Esophagus muscularis mucosa (tissue), 4 donors: Measurements from ENCODE around the gene DIO2. TPM values are rescaled to one million over a fixed set of nuclear protein-coding genes. Genes with fewer than 3 reads are reported as not detected.

Experiments used
- DNase-seq: peaks from one replicate; pipeline ENCODE4 v3.0.0-alpha.2; 2017; ENCODE audit errors: extremely low spot score
- H3K27ac ChIP-seq, 4 donors: fragments of 200-600 bp; sonication (generic); replicated peaks in 1 of 4; 1 replicate in 3 of 4; 2 replicates in 1 of 4; pipeline ENCODE4 v1.5.1; 2016 to 2019; ENCODE audit warnings: mild to moderate bottlenecking in 1 of 4
- H3K27me3 ChIP-seq, 4 donors: fragments of 200-600 bp; sonication (generic); one replicate each; pipeline versions ENCODE4 v1.5.1 to v1.6.0; 2016 to 2019
- H3K36me3 ChIP-seq, 4 donors: fragments of 200-600 bp; sonication (generic); one replicate each; pipeline ENCODE4 v1.5.1; 2016 to 2019
- H3K4me1 ChIP-seq, 4 donors: fragments of 200-600 bp; sonication (generic); one replicate each; pipeline ENCODE4 v1.5.1; 2016 to 2019
- H3K4me3 ChIP-seq, 4 donors: fragments of 200-600 bp; sonication (generic); 1 replicate in 2 of 4; 2 replicates in 2 of 4; pipeline ENCODE4 v1.5.1; 2016 to 2019; ENCODE audit warnings: mild to moderate bottlenecking in 4 of 4, moderate library complexity in 1 of 4
- H3K9me3 ChIP-seq, 4 donors: fragments of 200-600 bp; sonication (generic); 1 replicate in 3 of 4; 2 replicates in 1 of 4; pipeline ENCODE4 v1.5.1; 2016 to 2019
- CTCF ChIP-seq, 3 experiments: fragments of 200-600 bp in 2 of 3; fragments of 450-650 bp in 1 of 3; sonication (generic) in 2 of 3; IDR thresholded peaks; one replicate each; pipeline ENCODE4 v1.5.1; 2017 to 2019; ENCODE audit warnings: antibody characterized with exemption in 3 of 3, mild to moderate bottlenecking in 2 of 3, moderate library complexity in 1 of 3
- EP300 ChIP-seq: sonication (generic); formaldehyde crosslinking; IDR thresholded peaks from one replicate; pipeline ENCODE4 v1.6.1; 2017; ENCODE audit warnings: antibody characterized with exemption
- POLR2A ChIP-seq: fragments of 450-650 bp; IDR thresholded peaks from one replicate; pipeline ENCODE4 v1.6.1; 2017; ENCODE audit warnings: antibody characterized with exemption, moderate library complexity, mild to moderate bottlenecking, low read depth
- POLR2AphosphoS5 ChIP-seq, 2 donors: sonication (generic); formaldehyde crosslinking; IDR thresholded peaks; one replicate each; pipeline ENCODE4 v1.6.1; 2017; ENCODE audit warnings: antibody characterized with exemption in 2 of 2
- WGBS: methylation state at CpG from one replicate; pipeline ENCODE4 v1.1.5; 2018; 5-methylcytosine and 5-hydroxymethylcytosine counted together
- intact Hi-C: fragments of 100-400 bp; cut with DNase I; formaldehyde crosslinking; loops from one replicate; pipeline ENCODE4 v1.15.1; 2023
- total RNA-seq, 4 donors: library from RNA; depleted of rRNA; stranded (reverse); fragments of >200 nt; gene quantifications; one replicate each; pipeline versions ENCODE4 v1.1.0 to v1.2.1, GENCODE V29; 2016

DIO2 gene
- total RNA-seq, 4 donors from 2014 or later = 11.6 to 31.5 (median 23.0) TPM

DNA sequence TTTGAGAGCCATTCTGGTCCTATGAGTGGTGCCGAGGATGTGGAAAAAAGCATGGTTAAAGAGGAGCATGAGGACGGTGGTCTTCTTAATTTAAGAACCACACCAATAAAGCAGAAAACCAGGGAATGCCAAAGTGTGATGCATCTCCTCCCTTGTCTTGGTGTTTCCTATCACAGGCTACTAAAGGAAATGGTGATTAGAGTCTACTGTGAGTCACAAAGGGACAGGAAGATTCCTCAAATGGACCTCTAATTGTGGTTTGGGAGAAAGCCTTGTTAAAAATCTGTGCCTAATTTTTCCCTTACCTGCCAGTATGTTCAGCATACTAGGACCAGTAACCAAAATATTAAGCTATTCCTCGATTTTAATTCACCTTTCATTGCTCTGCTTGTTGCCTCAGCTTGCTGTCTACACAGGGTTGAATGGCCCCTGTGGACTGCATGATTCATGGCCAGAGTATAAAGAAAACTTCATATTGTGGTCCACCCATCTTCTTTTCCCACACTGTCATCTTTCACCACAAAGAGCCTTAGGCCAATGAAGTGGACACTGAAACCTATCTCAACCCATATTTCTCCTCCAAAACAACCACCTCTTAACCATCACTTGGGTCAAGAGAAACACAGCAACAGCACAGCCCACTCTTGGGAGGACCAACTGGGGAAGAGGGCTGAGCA is 38.8 kb downstream of the DIO2 start:
- H3K27ac ChIP-seq = no peak overlapping the region
- TF ChIP-seq POLR2AphosphoS5 (IDR thresholded peaks at IDR 0.05) (no peak), EP300 (no peak), CTCF (IDR thresholded peaks at IDR 0.05) (no peak), POLR2A (no peak)
- H3K27me3 ChIP-seq = no peaks in the 10 kb centered on the region
- DNase-seq = no peak
- intact Hi-C loops = no loop called here
- no peaks in the 10 kb centered on the region for H3K9me3 ChIP-seq
- no peak overlapping the region for H3K4me3 ChIP-seq
- peaks cover 0 to 6% (median 0%) of the 10 kb centered on the region in 4 donors for H3K4me1 ChIP-seq
- H3K36me3 ChIP-seq = no peaks in the 10 kb centered on the region
- WGBS = 87% methylated on average over 3 of the region's 3 CpGs

- intact Hi-C loops = no loop called here
- Histone ChIP-seq H3K9me3 (no peaks in the 10 kb centered on the region), H3K27me3 (no peaks in the 10 kb centered on the region), H3K4me1 (peaks cover 0 to 11% (median 0%) of the 10 kb centered on the region in 4 donors), H3K4me3 (no peak overlapping the region), H3K27ac (peak overlapping the region in 2 of 4 donors; percentile 17 to 57), H3K36me3 (no peaks in the 10 kb centered on the region)
- TF ChIP-seq EP300 (no peak), POLR2AphosphoS5 (IDR thresholded peaks at IDR 0.05) (no peak), CTCF (IDR thresholded peaks at IDR 0.05) (no peak), POLR2A (no peak)
- 69% methylated on average over 6 of the region's 6 CpGs for WGBS
- DNase-seq = no peak
These were observed 43.4 kb downstream of the DIO2 start for GRCh38 chr14:80167793-80168448.

GRCh38 chr14:80164991-80165721 is 46.1 kb downstream of the DIO2 start:
- H3K36me3 ChIP-seq = no peaks in the 10 kb centered on the region
- no peaks in the 10 kb centered on the region for H3K27me3 ChIP-seq
- H3K4me3 ChIP-seq = no peak overlapping the region
- DNase-seq = no peak
- 90% methylated on average over 9 of the region's 9 CpGs for WGBS
- H3K4me1 ChIP-seq = peaks cover 0 to 11% (median 0%) of the 10 kb centered on the region in 4 donors
- no peaks in the 10 kb centered on the region for H3K9me3 ChIP-seq
- intact Hi-C loops = no loop called here
- TF ChIP-seq EP300 = no peak
- TF ChIP-seq CTCF (IDR thresholded peaks at IDR 0.05) = no peak
- TF ChIP-seq POLR2AphosphoS5 (IDR thresholded peaks at IDR 0.05) = no peak
- TF ChIP-seq POLR2A = no peak
- no peak overlapping the region for H3K27ac ChIP-seq

DNA sequence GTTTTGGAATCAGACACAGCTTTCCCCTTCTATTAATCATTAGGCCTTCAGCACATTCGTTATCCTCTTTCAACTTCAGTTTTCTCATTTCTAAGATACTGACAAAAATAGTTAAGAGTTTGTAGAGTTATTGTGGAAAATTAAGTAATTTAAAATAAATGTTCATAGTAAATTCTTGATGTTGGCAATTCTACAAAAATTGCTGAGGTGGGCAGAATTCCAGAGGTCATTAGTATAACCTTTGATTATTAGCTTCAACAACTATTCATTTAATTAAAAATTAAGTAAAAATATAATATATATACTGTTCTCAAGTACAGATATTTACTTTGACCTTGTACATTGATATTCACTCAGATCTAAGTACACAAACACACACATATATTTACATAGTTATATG is 58.5 kb downstream of the DIO2 start:
- H3K9me3 ChIP-seq = no peaks in the 10 kb centered on the region
- no peaks in the 10 kb centered on the region for H3K4me1 ChIP-seq
- intact Hi-C loops = no loop called here
- H3K27me3 ChIP-seq = no peaks in the 10 kb centered on the region
- 94% methylated on average over 1 of the region's 1 CpG for WGBS
- H3K27ac ChIP-seq = no peak overlapping the region
- no peak for TF ChIP-seq EP300
- no peak for TF ChIP-seq CTCF (IDR thresholded peaks at IDR 0.05)
- TF ChIP-seq POLR2A = no peak
- no peak for TF ChIP-seq POLR2AphosphoS5 (IDR thresholded peaks at IDR 0.05)
- H3K36me3 ChIP-seq = no peaks in the 10 kb centered on the region
- H3K4me3 ChIP-seq = no peak overlapping the region
- DNase-seq = no peak
